Cardiac fibroblast (primary cell): ENCODE measurements around the gene KLF7.
A peak's percentile ranks its signal among the peaks of the same experiment; 100 is the strongest.

Source experiments
- DNase-seq, 2 donors: peaks; one replicate each; pipeline versions ENCODE4 v3.0.0 to v3.0.0-alpha.2; 2010; ENCODE audit warnings: low read depth in 2 of 2
- H3K4me3 ChIP-seq, 2 donors: replicated peaks in 1 of 2; 1 replicate in 1 of 2; 2 replicates in 1 of 2; pipeline ENCODE4 v1.5.1; 2011; ENCODE audit warnings: low read depth in 2 of 2, low read length in 2 of 2, mild to moderate bottlenecking in 2 of 2, moderate library complexity in 1 of 2
- TF ChIP-seq, protein P1 (sequence below): IDR thresholded peaks from one replicate; pipeline ENCODE4 v1.5.1; 2011; ENCODE audit warnings: low read depth, mild to moderate bottlenecking, low read length, inconsistent platforms

The KLF7 gene

DNA sequence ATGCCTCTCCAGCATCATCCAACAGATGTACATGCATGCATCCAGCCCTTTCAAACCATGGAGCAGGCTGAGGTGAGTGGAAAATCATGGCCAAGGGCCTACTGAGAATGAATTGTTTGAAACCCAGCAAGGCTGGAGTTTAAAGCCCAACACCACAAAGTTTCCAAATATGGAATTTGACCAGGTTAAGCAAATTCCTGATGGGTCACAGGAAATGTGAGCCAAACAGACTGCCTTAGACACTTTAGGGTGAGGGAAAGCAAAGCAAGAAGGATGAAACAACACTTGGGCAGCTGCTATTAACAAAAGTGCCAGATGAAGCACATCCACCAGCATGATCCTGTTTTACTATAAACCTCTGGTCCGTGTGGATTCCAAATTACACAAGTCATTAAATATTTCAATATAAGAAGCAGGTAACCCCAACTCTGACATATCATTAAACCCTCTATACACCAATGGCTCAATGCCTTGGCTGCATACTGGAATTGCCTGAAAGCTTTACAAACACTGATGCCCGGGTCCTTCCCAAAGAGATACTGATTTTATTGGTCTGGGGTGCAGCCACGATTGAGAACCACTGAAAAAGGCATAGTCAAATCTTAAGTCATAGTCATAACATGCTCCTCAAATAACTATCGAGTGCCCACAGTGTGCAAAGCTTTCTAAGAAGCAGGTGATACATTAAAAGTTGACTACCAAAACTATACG, 9.1 kb downstream of the KLF7 start:
- no peak overlapping the region for H3K4me3 ChIP-seq
- peak; percentile 28 to 41 for DNase-seq
- TF ChIP-seq, protein P1, sequence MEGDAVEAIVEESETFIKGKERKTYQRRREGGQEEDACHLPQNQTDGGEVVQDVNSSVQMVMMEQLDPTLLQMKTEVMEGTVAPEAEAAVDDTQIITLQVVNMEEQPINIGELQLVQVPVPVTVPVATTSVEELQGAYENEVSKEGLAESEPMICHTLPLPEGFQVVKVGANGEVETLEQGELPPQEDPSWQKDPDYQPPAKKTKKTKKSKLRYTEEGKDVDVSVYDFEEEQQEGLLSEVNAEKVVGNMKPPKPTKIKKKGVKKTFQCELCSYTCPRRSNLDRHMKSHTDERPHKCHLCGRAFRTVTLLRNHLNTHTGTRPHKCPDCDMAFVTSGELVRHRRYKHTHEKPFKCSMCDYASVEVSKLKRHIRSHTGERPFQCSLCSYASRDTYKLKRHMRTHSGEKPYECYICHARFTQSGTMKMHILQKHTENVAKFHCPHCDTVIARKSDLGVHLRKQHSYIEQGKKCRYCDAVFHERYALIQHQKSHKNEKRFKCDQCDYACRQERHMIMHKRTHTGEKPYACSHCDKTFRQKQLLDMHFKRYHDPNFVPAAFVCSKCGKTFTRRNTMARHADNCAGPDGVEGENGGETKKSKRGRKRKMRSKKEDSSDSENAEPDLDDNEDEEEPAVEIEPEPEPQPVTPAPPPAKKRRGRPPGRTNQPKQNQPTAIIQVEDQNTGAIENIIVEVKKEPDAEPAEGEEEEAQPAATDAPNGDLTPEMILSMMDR, result no peak

- H3K4me3 ChIP-seq, result no peak overlapping the region
- TF ChIP-seq, protein P1, result no peak
- DNase-seq, result peak in 1 of 2 donors; percentile 16
Observed at GRCh38 chr2:207155516-207156444, 10.0 kb downstream of the KLF7 start.

GRCh38 chr2:207154556-207155510, 10.9 kb downstream of the KLF7 start:
- TF ChIP-seq, protein P1, result no peak

GRCh38 chr2:207153266-207153975, 12.3 kb downstream of the KLF7 start:
- TF ChIP-seq, protein P1, result no peak
- H3K4me3 ChIP-seq, result no peak overlapping the region
- DNase-seq, result peak in 1 of 2 donors; percentile 39

More at GRCh38 chr2:207154556-207155510, 10.9 kb downstream of the KLF7 start:
- peak in 1 of 2 donors; percentile 7 for DNase-seq
- H3K4me3 ChIP-seq, result no peak overlapping the region

GRCh38 chr2:207151048-207151447, 14.7 kb downstream of the KLF7 start:
- no peak for DNase-seq

More at GRCh38 chr2:207151048-207151447, 14.7 kb downstream of the KLF7 start:
- TF ChIP-seq, protein P1, result no peak
- H3K4me3 ChIP-seq, result no peak overlapping the region
